Ishikawa (cell line): Measurements from ENCODE around the gene OSBPL1A.

ENCODE experiments used
- CEBPB ChIP-seq: IDR thresholded peaks from 2 replicates; pipeline ENCODE4 v1.6.1; 2012
- EP300 ChIP-seq: IDR thresholded peaks from 2 replicates; pipeline ENCODE4 v1.6.1; 2012; ENCODE audit warnings: borderline replicate concordance
- RAD21 ChIP-seq: IDR thresholded peaks from 2 replicates; pipeline ENCODE4 v1.6.1; 2012; ENCODE audit warnings: low read depth
- REST ChIP-seq: IDR thresholded peaks from 2 replicates; pipeline ENCODE4 v1.6.1; 2012; ENCODE audit warnings: low read depth, mild to moderate bottlenecking
- TAF1 ChIP-seq: IDR thresholded peaks from 2 replicates; pipeline ENCODE4 v1.6.1; 2012; ENCODE audit warnings: low read depth, mild to moderate bottlenecking
- YY1 ChIP-seq: IDR thresholded peaks from 2 replicates; pipeline ENCODE4 v1.6.1; 2012; ENCODE audit warnings: low read depth
- ZBTB7A ChIP-seq: IDR thresholded peaks from 2 replicates; pipeline ENCODE4 v1.6.1; 2012; ENCODE audit warnings: low read depth

GRCh38 chr18:24388957-24389356, 8.7 kb downstream of the OSBPL1A start:
- no peak for TF ChIP-seq YY1
- TF ChIP-seq CEBPB = no peak
- TF ChIP-seq TAF1 = no peak
- no peak for TF ChIP-seq RAD21
- no peak for TF ChIP-seq EP300
- no peak for TF ChIP-seq REST
- TF ChIP-seq ZBTB7A = no peak
